GM23338 (cell line): ENCODE measurements around the gene PKP3. TPM values are rescaled to one million over a fixed set of nuclear protein-coding genes. Genes with fewer than 3 reads are reported as not detected.

ENCODE experiments used
- ATAC-seq: fragments of 200-7000 bp; cut with Tn5 transposase; 3 replicates; pipeline ENCODE4 v1.9.1; 2020
- DNase-seq: peaks from one replicate; pipeline ENCODE4 v3.0.0-alpha.2; 2015; ENCODE audit warnings: low spot score
- H2AFZ ChIP-seq: fragments of 200-600 bp; sonication (generic); 2 replicates; pipeline ENCODE4 v1.8.0; 2016; ENCODE audit warnings: antibody characterized with exemption, mild to moderate bottlenecking, moderate library complexity
- H3F3A ChIP-seq: fragments of 200-600 bp; sonication (generic); replicated peaks from 2 replicates; pipeline ENCODE4 v1.8.0; 2017; ENCODE audit warnings: antibody characterized with exemption, mixed run types, low read depth
- H3K27ac ChIP-seq: fragments of 200-600 bp; sonication (generic); 2 replicates; pipeline ENCODE4 v1.6.1; 2016; ENCODE audit warnings: low read depth
- H3K27me3 ChIP-seq: fragments of 200-600 bp; sonication (generic); 2 replicates; pipeline ENCODE4 v1.8.0; 2016; ENCODE audit warnings: mild to moderate bottlenecking, mixed run types, moderate library complexity; ENCODE audit not compliant: insufficient read depth
- H3K36me3 ChIP-seq: fragments of 200-600 bp; sonication (generic); 2 replicates; pipeline ENCODE4 v1.8.0; 2016; ENCODE audit warnings: mild to moderate bottlenecking; ENCODE audit not compliant: insufficient read depth
- H3K4me1 ChIP-seq: fragments of 200-600 bp; sonication (generic); 2 replicates; pipeline ENCODE4 v1.8.0; 2016; ENCODE audit warnings: mild to moderate bottlenecking, moderate library complexity; ENCODE audit not compliant: insufficient read depth
- H3K4me2 ChIP-seq: fragments of 200-600 bp; sonication (generic); 2 replicates; pipeline ENCODE4 v1.7.1; 2017; ENCODE audit warnings: mixed run types
- H3K4me3 ChIP-seq: fragments of 200-600 bp; sonication (generic); 2 replicates; pipeline ENCODE4 v1.6.1; 2016; ENCODE audit warnings: mixed run types
- H3K79me2 ChIP-seq: fragments of 200-600 bp; sonication (generic); replicated peaks from 2 replicates; pipeline ENCODE4 v1.8.0; 2017; ENCODE audit warnings: mild to moderate bottlenecking; ENCODE audit not compliant: insufficient read depth
- H3K9me2 ChIP-seq: fragments of 200-600 bp; sonication (generic); 2 replicates; pipeline ENCODE4 v1.8.0; 2017; ENCODE audit not compliant: insufficient read depth
- H4K20me1 ChIP-seq: fragments of 200-600 bp; sonication (generic); replicated peaks from 2 replicates; pipeline ENCODE4 v1.8.0; 2017; ENCODE audit warnings: mild to moderate bottlenecking; ENCODE audit not compliant: insufficient read depth
- H3K27ac Mint-ChIP-seq: 2 replicates; pipeline ENCODE4 v1.8.0; 2020; ENCODE audit warnings: inconsistent platforms, mild to moderate bottlenecking, moderate library complexity, mixed read lengths
- H3K27me3 Mint-ChIP-seq: 3 replicates; pipeline ENCODE4 v1.8.0; 2022; ENCODE audit warnings: low read depth, mild to moderate bottlenecking, moderate library complexity, mixed read lengths, inconsistent platforms; ENCODE audit not compliant: insufficient read depth, poor library complexity
- H3K36me3 Mint-ChIP-seq: 3 replicates; pipeline ENCODE4 v1.8.0; 2021; ENCODE audit warnings: low read depth, mild to moderate bottlenecking, inconsistent platforms, moderate library complexity, mixed read lengths
- H3K4me1 Mint-ChIP-seq: 3 replicates; pipeline ENCODE4 v1.8.0; 2020; ENCODE audit warnings: mild to moderate bottlenecking, inconsistent platforms, mixed read lengths
- H3K4me3 Mint-ChIP-seq: 3 replicates; pipeline ENCODE4 v1.8.0; 2021; ENCODE audit warnings: moderate library complexity, mild to moderate bottlenecking, inconsistent platforms, mixed read lengths
- H3K9me3 Mint-ChIP-seq: 3 replicates; pipeline ENCODE4 v1.8.0; 2020; ENCODE audit warnings: moderate library complexity, mild to moderate bottlenecking, inconsistent platforms, mixed read lengths
- CREB1 ChIP-seq: fragments of 250-450 bp; sonication (Bioruptor Pico); IDR thresholded peaks from 2 replicates; pipeline ENCODE4 v1.5.0; 2020; ENCODE audit warnings: low read depth, mild to moderate bottlenecking, moderate library complexity
- EZH2 ChIP-seq: fragments of 200-600 bp; sonication (generic); IDR thresholded peaks from one replicate; pipeline ENCODE4 v1.8.0; 2017; ENCODE audit warnings: antibody characterized with exemption, mild to moderate bottlenecking, low read depth; ENCODE audit not compliant: unreplicated experiment
- EZH2phosphoT487 ChIP-seq: fragments of 200-600 bp; sonication (generic); IDR thresholded peaks from one replicate; pipeline ENCODE4 v1.8.1; 2018; ENCODE audit warnings: antibody characterized with exemption; ENCODE audit not compliant: unreplicated experiment
- JUNB ChIP-seq: IDR thresholded peaks from one replicate; pipeline ENCODE4 v1.6.1; 2016; ENCODE audit warnings: antibody characterized with exemption; ENCODE audit not compliant: unreplicated experiment
- NANOG ChIP-seq: IDR thresholded peaks from 2 replicates; pipeline ENCODE4 v1.6.1; 2016; ENCODE audit warnings: antibody characterized with exemption, borderline replicate concordance
- POLR2AphosphoS5 ChIP-seq: IDR thresholded peaks from 2 replicates; pipeline ENCODE4 v1.6.1; 2016; ENCODE audit warnings: antibody characterized with exemption, low read depth
- STAT1 ChIP-seq: IDR thresholded peaks from one replicate; pipeline ENCODE4 v1.6.1; 2016; ENCODE audit warnings: antibody characterized with exemption; ENCODE audit not compliant: unreplicated experiment
- ZNF114 ChIP-seq: fragments of 250-450 bp; sonication (Bioruptor Pico); IDR thresholded peaks from 2 replicates; pipeline ENCODE4 v1.5.0; 2020; ENCODE audit warnings: mild to moderate bottlenecking, moderate library complexity
- ZNF331 ChIP-seq: fragments of 250-450 bp; sonication (Bioruptor Pico); IDR thresholded peaks from 2 replicates; pipeline ENCODE4 v1.5.0; 2020; ENCODE audit warnings: low read depth, mild to moderate bottlenecking, moderate library complexity
- polyA plus RNA-seq: library from polyadenylated mRNA; unstranded; fragments of >200 nt; fragmentation: Nextera tagmentation; extraction: Ambion mirVana; gene quantifications from 2 replicates; pipeline ENCODE4 v1.2.1, GENCODE V29; 2016
- total RNA-seq: library from RNA; depleted of rRNA; stranded (reverse); fragments of >200 nt; shearing (Covaris generic); gene quantifications from 2 replicates; pipeline ENCODE4 v1.2.3, GENCODE V29; 2014
- TF ChIP-seq, protein P1 (sequence below): IDR thresholded peaks from 2 replicates; pipeline ENCODE4 v1.6.1; 2016; ENCODE audit warnings: antibody characterized with exemption
- TF ChIP-seq, protein P2 (sequence below): IDR thresholded peaks from one replicate; pipeline ENCODE4 v1.6.1; 2018; ENCODE audit warnings: antibody characterized with exemption; ENCODE audit not compliant: unreplicated experiment
- TF ChIP-seq, protein P3 (sequence below): fragments of 250-450 bp; sonication (Bioruptor Pico); IDR thresholded peaks from 2 replicates; pipeline ENCODE4 v1.5.0; 2020; ENCODE audit warnings: mild to moderate bottlenecking, moderate library complexity

The PKP3 gene
- total and polyA plus RNA-seq, 2 experiments from 2014 or later, result 7.2 to 23.0 TPM

DNA sequence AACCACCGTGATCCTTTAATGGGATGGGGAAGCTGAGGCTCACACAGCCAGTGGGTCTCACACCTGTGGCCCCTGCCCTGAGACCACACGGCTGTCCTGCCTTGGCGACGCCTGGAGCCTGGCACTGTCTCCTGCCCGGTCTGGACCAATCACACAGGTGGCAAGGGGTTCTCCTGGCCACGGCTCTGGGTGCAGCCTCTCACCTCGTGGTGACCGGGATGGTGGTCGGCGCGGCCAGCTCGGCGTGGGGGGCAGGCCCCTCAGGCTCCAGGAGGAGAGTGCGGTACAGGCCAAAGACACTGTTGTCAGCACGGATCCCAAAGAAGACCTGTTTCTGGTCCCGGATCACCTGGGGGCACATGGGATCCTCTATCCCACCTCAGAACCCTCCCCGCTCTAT is 39.1 kb downstream of the PKP3 start (continued):
- TF ChIP-seq, protein P1, sequence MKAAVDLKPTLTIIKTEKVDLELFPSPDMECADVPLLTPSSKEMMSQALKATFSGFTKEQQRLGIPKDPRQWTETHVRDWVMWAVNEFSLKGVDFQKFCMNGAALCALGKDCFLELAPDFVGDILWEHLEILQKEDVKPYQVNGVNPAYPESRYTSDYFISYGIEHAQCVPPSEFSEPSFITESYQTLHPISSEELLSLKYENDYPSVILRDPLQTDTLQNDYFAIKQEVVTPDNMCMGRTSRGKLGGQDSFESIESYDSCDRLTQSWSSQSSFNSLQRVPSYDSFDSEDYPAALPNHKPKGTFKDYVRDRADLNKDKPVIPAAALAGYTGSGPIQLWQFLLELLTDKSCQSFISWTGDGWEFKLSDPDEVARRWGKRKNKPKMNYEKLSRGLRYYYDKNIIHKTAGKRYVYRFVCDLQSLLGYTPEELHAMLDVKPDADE, result no peak
- TF ChIP-seq CREB1 (CRISPR knock-in tag) (no peak), JUNB (no peak)

DNA sequence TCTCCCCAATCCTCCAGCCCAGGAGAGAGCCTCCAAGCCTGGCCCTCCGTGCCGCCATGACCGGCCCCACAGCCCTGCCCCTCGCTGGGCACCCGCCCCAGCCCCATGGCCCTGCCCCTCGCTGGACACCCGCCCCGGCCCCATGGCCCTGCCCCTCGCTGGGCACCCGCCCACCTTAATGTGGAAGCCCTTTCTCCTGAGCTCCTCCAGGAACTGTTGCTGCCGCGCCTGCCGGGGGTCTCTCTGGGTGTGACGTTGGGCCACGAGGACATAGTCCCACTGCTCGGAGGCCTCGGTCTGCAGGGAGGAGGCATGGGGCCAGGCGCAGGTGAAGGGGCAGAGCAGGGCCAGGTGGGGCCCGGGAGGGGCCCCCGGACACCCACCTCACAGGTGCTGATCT is 39.6 kb downstream of the PKP3 start:
- H3K9me3 Mint-ChIP-seq, result peaks cover 13% of the 10 kb centered on the region
- Histone ChIP-seq H3K9me2 (no peaks in the 10 kb centered on the region), H2AFZ (no peak overlapping the region), H3K36me3 (no peaks in the 10 kb centered on the region), H3K4me1 (no peaks in the 10 kb centered on the region), H3K4me3 (no peak overlapping the region), H3F3A (0 out of 2 replicates have a peak, but pooled peaks cover 2% of the 10 kb centered on the region), H4K20me1 (no peaks in the 10 kb centered on the region), H3K27me3 (no peaks in the 10 kb centered on the region), H3K79me2 (no peaks in the 10 kb centered on the region), H3K27ac (no peak overlapping the region), H3K4me2 (no peak overlapping the region)
- H3K4me1 Mint-ChIP-seq, result peaks cover 2% of the 10 kb centered on the region; the same call in 1 of the 3 replicates
- ATAC-seq (no peak), DNase-seq (no peak)
- peaks cover 11% of the 10 kb centered on the region for H3K36me3 Mint-ChIP-seq
- H3K4me3 Mint-ChIP-seq, result no peak overlapping the region
- peaks cover 8% of the 10 kb centered on the region for H3K27me3 Mint-ChIP-seq
- no peak overlapping the region for H3K27ac Mint-ChIP-seq
- TF ChIP-seq STAT1 (no peak), CREB1 (CRISPR knock-in tag) (no peak), ZNF114 (CRISPR knock-in tag) (no peak), ZNF331 (CRISPR knock-in tag) (no peak), EZH2 (no peak), EZH2phosphoT487 (no peak), POLR2AphosphoS5 (no peak), JUNB (no peak), NANOG (no peak)
- TF ChIP-seq, protein P2, sequence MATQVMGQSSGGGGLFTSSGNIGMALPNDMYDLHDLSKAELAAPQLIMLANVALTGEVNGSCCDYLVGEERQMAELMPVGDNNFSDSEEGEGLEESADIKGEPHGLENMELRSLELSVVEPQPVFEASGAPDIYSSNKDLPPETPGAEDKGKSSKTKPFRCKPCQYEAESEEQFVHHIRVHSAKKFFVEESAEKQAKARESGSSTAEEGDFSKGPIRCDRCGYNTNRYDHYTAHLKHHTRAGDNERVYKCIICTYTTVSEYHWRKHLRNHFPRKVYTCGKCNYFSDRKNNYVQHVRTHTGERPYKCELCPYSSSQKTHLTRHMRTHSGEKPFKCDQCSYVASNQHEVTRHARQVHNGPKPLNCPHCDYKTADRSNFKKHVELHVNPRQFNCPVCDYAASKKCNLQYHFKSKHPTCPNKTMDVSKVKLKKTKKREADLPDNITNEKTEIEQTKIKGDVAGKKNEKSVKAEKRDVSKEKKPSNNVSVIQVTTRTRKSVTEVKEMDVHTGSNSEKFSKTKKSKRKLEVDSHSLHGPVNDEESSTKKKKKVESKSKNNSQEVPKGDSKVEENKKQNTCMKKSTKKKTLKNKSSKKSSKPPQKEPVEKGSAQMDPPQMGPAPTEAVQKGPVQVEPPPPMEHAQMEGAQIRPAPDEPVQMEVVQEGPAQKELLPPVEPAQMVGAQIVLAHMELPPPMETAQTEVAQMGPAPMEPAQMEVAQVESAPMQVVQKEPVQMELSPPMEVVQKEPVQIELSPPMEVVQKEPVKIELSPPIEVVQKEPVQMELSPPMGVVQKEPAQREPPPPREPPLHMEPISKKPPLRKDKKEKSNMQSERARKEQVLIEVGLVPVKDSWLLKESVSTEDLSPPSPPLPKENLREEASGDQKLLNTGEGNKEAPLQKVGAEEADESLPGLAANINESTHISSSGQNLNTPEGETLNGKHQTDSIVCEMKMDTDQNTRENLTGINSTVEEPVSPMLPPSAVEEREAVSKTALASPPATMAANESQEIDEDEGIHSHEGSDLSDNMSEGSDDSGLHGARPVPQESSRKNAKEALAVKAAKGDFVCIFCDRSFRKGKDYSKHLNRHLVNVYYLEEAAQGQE, result no peak
- TF ChIP-seq, protein P1, result no peak
- TF ChIP-seq, protein P3, sequence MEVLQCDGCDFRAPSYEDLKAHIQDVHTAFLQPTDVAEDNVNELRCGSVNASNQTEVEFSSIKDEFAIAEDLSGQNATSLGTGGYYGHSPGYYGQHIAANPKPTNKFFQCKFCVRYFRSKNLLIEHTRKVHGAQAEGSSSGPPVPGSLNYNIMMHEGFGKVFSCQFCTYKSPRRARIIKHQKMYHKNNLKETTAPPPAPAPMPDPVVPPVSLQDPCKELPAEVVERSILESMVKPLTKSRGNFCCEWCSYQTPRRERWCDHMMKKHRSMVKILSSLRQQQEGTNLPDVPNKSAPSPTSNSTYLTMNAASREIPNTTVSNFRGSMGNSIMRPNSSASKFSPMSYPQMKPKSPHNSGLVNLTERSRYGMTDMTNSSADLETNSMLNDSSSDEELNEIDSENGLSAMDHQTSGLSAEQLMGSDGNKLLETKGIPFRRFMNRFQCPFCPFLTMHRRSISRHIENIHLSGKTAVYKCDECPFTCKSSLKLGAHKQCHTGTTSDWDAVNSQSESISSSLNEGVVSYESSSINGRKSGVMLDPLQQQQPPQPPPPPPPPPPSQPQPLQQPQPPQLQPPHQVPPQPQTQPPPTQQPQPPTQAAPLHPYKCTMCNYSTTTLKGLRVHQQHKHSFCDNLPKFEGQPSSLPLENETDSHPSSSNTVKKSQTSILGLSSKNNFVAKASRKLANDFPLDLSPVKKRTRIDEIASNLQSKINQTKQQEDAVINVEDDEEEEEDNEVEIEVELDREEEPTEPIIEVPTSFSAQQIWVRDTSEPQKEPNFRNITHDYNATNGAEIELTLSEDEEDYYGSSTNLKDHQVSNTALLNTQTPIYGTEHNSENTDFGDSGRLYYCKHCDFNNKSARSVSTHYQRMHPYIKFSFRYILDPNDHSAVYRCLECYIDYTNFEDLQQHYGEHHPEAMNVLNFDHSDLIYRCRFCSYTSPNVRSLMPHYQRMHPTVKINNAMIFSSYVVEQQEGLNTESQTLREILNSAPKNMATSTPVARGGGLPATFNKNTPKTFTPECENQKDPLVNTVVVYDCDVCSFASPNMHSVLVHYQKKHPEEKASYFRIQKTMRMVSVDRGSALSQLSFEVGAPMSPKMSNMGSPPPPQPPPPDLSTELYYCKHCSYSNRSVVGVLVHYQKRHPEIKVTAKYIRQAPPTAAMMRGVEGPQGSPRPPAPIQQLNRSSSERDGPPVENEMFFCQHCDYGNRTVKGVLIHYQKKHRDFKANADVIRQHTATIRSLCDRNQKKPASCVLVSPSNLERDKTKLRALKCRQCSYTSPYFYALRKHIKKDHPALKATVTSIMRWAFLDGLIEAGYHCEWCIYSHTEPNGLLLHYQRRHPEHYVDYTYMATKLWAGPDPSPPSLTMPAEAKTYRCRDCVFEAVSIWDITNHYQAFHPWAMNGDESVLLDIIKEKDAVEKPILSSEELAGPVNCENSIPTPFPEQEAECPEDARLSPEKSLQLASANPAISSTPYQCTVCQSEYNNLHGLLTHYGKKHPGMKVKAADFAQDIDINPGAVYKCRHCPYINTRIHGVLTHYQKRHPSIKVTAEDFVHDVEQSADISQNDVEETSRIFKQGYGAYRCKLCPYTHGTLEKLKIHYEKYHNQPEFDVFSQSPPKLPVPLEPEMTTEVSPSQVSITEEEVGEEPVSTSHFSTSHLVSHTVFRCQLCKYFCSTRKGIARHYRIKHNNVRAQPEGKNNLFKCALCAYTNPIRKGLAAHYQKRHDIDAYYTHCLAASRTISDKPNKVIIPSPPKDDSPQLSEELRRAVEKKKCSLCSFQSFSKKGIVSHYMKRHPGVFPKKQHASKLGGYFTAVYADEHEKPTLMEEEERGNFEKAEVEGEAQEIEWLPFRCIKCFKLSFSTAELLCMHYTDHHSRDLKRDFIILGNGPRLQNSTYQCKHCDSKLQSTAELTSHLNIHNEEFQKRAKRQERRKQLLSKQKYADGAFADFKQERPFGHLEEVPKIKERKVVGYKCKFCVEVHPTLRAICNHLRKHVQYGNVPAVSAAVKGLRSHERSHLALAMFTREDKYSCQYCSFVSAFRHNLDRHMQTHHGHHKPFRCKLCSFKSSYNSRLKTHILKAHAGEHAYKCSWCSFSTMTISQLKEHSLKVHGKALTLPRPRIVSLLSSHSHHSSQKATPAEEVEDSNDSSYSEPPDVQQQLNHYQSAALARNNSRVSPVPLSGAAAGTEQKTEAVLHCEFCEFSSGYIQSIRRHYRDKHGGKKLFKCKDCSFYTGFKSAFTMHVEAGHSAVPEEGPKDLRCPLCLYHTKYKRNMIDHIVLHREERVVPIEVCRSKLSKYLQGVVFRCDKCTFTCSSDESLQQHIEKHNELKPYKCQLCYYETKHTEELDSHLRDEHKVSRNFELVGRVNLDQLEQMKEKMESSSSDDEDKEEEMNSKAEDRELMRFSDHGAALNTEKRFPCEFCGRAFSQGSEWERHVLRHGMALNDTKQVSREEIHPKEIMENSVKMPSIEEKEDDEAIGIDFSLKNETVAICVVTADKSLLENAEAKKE (CRISPR knock-in tag), result no peak
